HepG2 (cell line): ENCODE data around the gene MMP25. TPM values are rescaled to one million over a fixed set of nuclear protein-coding genes. Genes with fewer than 3 reads are reported as not detected.

Experiments used
- AHDC1 ChIP-seq: sonication (generic); formaldehyde crosslinking; IDR thresholded peaks from 2 replicates; pipeline ENCODE4 v1.5.1; 2020; ENCODE audit warnings: mild to moderate bottlenecking, missing genetic modification reagents, borderline replicate concordance
- ARID5B ChIP-seq: IDR thresholded peaks from 2 replicates; pipeline ENCODE4 v1.4.0; 2020; ENCODE audit warnings: mild to moderate bottlenecking, missing genetic modification reagents
- ATF4 ChIP-seq, 2 experiments: fragments of 450-650 bp in 1 of 2; sonication (generic) in 1 of 2; formaldehyde crosslinking; IDR thresholded peaks; 2 replicates each; pipeline versions ENCODE4 v1.5.0 to v1.8.0; 2020 to 2022; ENCODE audit warnings: mild to moderate bottlenecking in 1 of 2, missing genetic modification reagents in 1 of 2
- CHCHD3 ChIP-seq: sonication (generic); formaldehyde crosslinking; IDR thresholded peaks from 2 replicates; pipeline ENCODE4 v1.8.0; 2022; ENCODE audit warnings: mild to moderate bottlenecking, missing genetic modification reagents, moderate library complexity
- HDAC1 ChIP-seq: sonication (generic); formaldehyde crosslinking; IDR thresholded peaks from 2 replicates; pipeline ENCODE4 v1.5.1; 2020; ENCODE audit warnings: mild to moderate bottlenecking, missing genetic modification reagents
- MEIS1 ChIP-seq: sonication (generic); formaldehyde crosslinking; IDR thresholded peaks from 2 replicates; pipeline ENCODE4 v1.9.0; 2021; ENCODE audit warnings: mild to moderate bottlenecking, missing genetic modification reagents, moderate library complexity, borderline replicate concordance
- NFRKB ChIP-seq: fragments of 450-650 bp; IDR thresholded peaks from 2 replicates; pipeline ENCODE4 v1.6.1; 2017
- PPARG ChIP-seq: conservative IDR thresholded peaks from 2 replicates; pipeline ENCODE4 v1.6.1; 2016; ENCODE audit warnings: missing biosample characterization, missing genetic modification reagents
- SIX1 ChIP-seq: sonication (generic); formaldehyde crosslinking; IDR thresholded peaks from 2 replicates; pipeline ENCODE4 v1.4.0; 2020; ENCODE audit warnings: missing genetic modification reagents, borderline replicate concordance
- SNAPC4 ChIP-seq: sonication (generic); formaldehyde crosslinking; IDR thresholded peaks from 2 replicates; pipeline ENCODE4 v1.4.0; 2020; ENCODE audit warnings: mild to moderate bottlenecking, missing genetic modification reagents
- ZNF460 ChIP-seq: sonication (generic); formaldehyde crosslinking; IDR thresholded peaks from 2 replicates; pipeline ENCODE4 v1.5.1; 2020; ENCODE audit warnings: missing genetic modification reagents, mild to moderate bottlenecking, borderline replicate concordance
- polyA plus RNA-seq, 8 experiments: library from polyadenylated mRNA; depleted of rRNA in 3 of 8; stranded (reverse) in 7 of 8; unstranded in 1 of 8; fragments of >200 nt; fragmentation: Illumina TruSeq in 4 of 8; extraction: Trizol in 4 of 8; gene quantifications; 2 replicates each; pipeline versions ENCODE4 v1.2.1 to v1.2.3, GENCODE V29; 2011 to 2016; ENCODE audit warnings: low read depth in 4 of 8, missing spikeins in 1 of 8, mixed read lengths in 1 of 8; ENCODE audit not compliant: insufficient read depth in 1 of 8
- total RNA-seq, 5 experiments: library from RNA; depleted of rRNA; stranded (reverse); fragments of >200 nt; fragmentation: Illumina TruSeq; extraction: Trizol; gene quantifications; 2 replicates each; pipeline ENCODE4 v1.2.3, GENCODE V29; 2016; ENCODE audit warnings: low read depth in 1 of 5

Gene MMP25
- total and polyA plus RNA-seq, 2 of the 13 experiments (the other 11 are each of a cell fraction or from before 2014, with no cell fraction given) = 0.04 to 0.08 TPM

GRCh38 chr16:3009568-3010390, 36.6 kb upstream of the MMP25 start (continued):
- TF ChIP-seq SIX1 (CRISPR knock-in tag) (peak; percentile 76; the same call in 1 of the 2 replicates), PPARG (CRISPR knock-in tag) (no peak), HDAC1 (CRISPR knock-in tag) (peak; percentile 54), CHCHD3 (CRISPR knock-in tag) (no peak), AHDC1 (CRISPR knock-in tag) (no peak), ZNF460 (CRISPR knock-in tag) (no peak), SNAPC4 (no peak), NFRKB (no peak), ARID5B (CRISPR knock-in tag) (peak; percentile 35; the same call in 1 of the 2 replicates), ATF4 (CRISPR knock-in tag; IDR thresholded peaks at IDR 0.05) (no peak), MEIS1 (CRISPR knock-in tag) (no peak)
